DMS 273 treated with DMSO at 0.1 percent for 48 hours (cell line): ENCODE data around the gene RAB40B.
"Not testable (repeated sequence)": the region's sequence is repeated elsewhere in the genome, so short reads cannot be mapped to it uniquely, and the experiment has no call there.

Experiments used
- DNase-seq: peaks from one replicate; lab custom pipeline; 2025; lab: John Stamatoyannopoulos, UW

RAB40B gene

DNA sequence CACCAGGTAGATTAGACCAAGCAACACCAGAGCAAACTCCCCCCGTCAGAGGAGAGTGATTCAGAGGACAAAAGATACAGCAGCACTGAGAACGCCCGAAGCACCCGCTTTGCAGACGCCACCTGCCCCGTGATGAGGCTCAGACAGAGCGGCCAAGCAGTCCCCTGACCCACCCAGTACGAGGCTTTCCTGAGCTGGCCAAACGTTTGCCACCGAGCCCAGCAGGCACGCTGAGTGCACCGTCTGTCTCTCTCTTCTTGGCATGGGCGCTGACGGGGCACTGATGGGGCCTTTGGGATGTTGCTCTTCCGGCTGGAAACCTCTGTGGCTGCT lies 30.9 kb downstream of the RAB40B start:
- no peak for DNase-seq

DNA sequence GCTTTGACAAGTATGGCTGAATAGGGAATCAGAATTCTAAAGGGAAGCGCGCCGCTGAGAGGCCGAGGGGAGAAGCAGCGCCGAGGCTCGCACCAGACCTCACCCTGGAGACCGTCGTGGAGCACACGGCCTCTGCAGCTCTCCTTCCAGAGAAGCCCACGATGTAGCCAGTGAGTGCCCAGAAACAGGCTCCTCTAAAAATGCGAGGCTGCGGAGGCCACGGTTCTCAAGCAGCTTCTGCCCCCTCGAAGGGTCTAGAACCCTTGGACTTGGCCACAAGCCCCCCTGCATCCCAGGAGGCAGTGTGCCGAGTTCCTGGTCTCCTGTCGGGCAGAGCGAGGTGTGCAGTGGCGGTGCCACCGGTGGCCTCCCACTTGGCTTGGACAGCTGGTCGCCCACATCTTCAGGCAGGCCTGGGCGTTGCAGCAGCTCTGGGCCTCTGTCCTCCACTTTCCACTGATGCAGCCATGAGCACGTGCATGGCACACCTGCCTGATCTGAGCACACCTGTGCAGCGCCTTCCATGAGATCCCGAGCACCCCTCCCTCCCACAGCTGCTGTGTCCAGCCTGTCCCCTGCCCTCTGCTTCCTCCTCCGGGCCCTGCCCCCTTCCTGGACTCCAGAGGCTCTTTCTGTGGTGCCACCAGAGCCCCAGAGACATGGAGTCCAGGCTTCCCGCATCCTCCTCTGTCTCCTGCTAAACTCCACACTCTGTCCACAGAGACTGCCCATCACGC lies 31.4 kb downstream of the RAB40B start:
- no peak for DNase-seq

DNA sequence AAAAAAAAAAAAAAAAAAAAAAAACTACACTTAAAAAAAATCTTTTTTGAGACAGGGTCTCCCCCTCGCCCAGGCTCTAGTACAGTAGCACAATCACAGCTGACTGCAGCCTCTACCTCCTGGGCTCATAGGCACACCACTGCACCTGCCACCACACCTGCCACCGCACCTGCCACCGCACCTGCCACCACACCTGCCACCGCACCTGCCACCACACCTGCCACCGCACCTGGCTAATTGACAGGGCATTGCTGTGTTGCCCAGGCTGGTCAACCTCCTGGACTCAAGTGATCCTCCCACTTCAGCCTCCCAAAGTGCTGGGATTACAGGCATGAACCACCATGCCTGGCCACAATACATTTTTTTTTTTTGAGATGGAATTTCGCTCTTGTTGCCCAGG lies 32.6 kb downstream of the RAB40B start:
- no peak for DNase-seq

DNA sequence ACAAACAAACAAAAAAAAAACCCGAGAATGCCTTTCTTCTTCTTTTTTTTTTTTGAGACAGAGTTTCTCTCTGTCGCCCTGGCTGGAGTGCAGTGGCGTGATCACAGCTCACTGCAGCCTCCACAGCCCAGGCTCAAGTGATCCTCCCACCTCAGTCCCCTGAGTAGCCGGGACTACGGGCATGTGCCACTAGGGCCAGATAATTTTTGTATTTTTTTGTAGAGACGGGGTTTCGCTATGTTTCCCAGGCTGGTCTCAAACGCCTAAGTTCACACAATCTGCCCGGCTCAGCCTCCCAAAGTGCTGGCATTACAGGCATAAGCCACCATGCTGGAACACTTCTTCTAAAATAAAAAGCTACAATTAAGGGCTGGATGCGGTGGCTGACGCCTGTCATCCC lies 33.3 kb downstream of the RAB40B start:
- no peak for DNase-seq

DNA sequence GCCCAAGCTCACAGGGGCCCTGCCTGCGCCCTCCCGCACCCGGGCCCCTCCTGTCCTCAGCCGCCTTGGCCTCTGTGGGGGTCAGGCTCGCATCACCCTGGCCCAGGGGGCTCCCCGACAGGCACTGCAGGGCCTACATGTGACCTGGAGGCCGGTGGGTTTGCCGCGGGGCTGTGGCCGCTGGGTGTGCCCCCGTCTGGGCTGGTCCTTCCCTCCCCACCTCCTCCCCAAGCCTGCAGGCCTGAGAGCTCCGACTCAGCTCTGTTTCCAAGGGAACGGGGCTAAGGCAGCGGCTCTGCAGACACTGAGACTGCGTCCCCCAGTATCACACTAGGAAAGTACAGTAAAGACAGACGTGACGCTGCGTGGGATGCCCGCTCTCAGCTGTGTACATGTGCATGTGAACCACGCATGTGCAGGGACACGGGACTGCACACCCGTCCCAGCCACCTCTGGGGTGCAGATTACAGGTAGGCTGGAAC lies 33.8 kb downstream of the RAB40B start:
- no peak for DNase-seq

DNA sequence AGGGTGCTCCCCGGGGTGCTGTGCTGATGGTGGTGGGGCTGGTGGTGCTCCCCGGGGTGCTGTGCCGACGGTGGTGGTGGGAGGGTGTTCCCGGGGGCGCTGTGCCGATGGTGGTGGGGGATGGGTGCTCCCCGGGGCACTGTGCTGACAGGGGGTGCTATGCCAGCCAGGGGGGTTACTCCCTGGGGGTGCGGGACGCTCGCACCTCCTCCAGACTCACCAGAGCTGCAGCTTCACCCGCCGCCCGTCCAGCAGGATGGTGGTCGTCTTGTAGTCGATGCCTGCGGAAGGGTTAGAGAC lies 34.3 kb downstream of the RAB40B start:
- no peak for DNase-seq

DNA sequence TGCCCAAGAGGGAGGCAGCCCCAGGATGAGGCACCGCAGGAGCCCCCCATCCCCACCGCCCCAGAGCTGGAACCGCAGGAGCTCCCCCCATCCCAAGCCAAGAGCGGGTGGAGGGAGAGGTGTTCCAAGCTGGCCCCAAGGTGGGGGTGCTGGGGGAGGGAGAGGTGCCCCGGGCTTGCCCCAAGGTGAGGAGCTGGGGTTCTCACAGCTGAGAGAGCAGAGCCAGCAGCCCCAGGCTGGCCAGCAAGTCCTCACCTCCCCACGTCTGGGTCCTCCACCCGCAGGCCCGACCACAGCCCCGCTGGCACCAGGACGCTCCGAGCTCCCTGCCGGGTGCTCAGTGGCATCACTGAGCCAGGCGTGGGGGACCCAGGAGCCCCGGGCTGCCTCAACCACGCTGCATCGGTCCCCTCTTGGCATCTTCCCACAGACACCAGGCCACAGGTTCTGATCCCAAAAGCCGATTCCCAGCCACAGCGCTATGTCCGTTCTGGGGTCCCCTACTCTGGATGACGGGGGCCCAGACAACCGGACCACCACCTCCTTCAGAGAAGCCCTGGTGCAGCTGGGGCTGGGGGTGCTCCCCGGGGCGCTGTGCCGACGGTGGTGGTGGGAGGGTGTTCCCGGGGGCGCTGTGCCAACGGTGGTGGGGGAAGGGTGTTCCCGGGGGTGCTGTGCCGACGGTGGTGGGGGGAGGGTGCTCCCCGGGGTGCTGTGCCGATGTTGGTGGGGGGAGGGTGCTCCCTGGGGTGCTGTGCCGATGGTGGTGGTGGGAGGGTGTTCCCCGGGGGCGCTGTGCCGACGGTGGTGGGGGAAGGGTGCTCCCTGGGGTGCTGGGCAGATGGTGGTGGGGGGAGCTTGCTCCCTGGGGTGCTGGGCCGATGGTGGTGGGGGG lies 34.9 kb downstream of the RAB40B start:
- no peak for DNase-seq

DNA sequence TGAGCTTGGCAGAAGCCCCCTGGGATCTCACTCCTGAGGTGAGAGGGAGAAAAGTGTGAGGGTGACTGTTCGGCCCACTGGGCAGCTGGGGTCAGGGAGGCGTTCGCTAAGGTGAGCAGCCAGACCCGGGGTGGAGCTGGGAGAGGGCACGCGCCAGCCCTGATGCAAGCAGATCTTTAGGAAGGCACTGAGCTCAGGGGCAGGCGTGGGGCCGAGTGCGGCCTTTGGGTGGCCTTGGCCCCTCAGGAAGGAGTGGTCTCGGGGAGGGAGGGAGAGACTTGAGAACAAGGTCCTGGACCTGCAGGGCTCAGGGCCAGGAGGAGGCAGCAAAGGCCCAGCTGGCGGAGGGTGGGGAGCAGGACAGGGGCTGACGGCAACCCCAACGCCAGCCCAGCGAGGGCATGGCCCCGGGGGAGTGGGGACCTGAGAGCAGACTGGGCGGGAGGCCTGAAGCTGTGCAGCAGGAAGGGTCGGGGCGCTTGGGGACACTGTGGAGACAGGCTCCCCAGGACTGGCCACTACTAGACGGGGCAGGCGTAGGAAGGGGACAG lies 35.7 kb downstream of the RAB40B start:
- no peak for DNase-seq

DNA sequence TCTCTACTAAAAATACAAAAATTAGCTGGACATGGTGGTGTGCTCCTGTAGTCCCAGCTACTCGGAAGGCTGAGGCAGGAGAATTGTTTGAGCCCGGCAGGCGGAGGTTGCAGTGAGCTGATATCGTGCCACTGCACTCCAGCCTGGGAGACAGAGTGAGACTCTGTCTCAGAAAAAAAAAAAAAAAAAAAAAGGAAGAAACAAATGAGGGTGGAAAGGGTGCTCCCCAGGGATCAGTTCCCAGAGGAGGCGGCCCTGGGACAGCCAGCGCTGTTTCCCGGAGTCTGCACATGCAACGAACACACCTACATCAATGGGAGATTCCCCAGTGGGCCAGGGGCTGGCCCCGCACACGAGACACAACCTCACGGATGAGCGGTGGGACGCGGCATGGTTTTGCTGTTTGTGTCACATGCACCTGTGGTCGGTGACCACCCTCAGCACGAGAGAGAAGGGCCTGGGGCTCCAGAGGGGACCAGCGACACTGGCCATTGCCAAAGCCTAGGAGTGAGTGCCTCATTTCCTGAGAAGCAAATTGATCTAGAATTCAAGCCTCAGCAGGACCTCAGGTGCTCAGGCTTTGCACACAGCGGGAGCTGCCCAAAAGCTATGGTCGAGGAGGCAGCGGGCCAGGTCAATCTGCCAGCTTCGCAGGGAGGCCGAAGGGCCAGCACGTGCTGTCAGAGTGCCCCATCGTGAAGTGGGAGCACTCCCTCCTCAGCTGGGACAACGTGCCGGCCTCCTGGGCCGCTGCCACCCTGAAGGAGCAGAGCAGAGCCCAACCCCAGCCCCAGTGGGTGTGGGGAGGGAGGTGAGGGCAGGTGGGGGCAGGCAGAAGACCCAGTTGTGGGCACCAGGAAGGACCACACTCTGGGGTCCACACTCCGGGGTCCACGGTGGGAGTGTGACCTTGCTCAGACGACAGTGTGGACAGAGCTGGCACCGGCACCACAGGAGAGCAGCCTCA lies 36.5 kb downstream of the RAB40B start:
- DNase-seq: no peak

DNA sequence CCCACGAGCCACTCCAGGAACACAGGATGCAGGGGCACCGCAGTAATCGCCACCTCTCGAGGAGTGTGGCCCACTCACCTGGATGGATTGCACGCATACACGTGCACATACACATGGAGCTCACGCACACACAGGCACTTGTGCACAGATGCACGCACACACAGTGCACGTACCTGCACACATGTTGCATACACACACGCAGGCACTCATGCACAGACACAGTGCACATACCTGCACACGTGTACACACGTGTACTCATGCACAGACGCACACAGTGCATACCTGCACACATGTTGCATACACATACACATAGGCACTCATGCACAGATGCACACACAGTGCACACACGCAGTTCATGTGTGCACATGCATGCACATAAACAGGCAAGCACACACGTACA lies 38.6 kb downstream of the RAB40B start:
- DNase-seq: no peak

DNA sequence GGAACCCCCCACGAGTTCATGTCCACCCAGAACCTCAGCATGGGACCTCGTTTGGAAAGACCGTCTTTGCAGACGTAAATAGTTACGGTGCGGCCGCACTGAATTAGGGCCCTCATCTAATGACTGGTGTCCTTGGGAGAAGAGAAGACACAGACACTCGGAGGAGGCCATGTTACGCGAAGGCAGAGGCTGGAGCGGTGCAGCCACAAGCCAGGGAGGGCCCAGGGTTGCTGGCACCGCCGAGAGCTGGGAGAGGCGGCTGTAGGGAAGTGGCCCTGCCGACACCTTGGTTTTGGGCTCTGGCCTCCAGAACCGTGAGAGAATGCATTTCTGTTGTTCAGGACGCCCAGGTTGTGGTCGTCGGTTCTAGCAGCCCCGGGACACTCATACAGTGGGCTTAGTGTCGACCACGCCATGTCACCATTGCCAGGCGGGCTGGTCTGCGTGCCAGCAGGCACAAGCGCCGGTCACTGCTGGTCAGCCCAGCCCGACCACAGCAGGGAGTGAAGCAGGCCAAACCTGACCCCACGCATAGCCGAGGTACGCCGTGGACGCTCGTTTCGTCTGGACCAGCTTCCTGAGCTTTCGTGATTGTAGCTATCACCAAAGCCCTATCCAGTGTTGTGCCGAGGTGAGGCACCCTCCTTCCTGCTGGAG lies 39.6 kb downstream of the RAB40B start:
- no peak for DNase-seq

DNA sequence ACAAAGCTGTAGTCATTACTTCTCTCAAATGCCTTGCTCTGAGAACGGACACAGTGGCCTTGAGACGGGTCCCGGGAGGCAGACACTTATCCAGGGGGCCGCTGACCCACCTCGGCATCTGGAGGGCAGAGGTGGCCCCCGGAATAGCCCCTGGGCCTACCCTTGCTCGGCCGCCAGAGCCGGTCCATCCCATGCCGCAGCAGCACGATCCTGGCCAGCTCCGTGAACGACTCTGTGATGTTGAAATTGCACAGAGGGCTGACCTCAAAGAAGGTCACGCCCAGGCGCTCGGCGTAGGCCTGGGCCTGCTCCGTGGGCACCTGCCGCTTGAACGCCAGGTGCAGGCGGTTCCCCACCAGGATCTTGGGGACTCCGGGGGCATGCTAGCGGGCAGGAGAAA lies 40.2 kb downstream of the RAB40B start:
- no peak for DNase-seq

DNA sequence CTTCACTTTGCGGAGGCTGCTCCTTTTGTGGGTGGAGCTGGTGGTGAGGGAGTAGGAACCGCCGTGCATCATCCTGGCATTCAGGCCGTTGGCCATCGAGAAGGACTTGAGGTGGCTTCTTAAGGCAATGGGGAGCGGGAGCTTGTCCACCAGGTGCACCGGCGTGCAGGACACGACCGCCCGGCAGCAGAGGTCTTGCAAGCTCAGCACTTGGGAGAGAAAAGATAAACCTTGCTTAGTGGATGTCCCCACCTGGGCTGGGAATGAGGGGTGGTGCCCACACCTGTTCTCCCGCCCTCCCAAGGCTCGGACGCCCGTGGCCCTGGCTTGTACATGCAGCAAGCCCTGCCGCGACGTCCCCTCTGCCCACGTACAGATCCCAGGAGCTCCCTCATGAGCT lies 40.6 kb downstream of the RAB40B start:
- no peak for DNase-seq

DNA sequence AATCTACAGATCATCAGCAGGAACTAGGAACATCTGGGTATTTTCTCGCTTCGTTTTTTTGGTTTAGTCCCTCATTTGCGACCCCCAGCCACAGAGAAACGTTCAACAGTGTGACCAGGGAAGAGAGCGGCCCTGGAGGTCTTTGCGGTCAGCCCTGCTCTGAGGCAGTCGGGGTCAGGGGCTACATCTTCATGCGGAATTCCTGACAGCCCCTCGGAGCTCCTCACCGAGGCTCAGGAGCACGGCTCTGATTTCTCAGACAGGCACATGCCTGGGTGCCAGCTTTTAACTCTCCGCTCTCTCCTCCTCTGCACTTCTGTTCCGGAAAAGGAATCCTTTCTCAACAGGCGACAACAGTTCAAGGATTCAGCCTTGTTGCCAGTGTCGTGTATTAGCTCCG lies 42.2 kb downstream of the RAB40B start:
- DNase-seq: no peak

DNA sequence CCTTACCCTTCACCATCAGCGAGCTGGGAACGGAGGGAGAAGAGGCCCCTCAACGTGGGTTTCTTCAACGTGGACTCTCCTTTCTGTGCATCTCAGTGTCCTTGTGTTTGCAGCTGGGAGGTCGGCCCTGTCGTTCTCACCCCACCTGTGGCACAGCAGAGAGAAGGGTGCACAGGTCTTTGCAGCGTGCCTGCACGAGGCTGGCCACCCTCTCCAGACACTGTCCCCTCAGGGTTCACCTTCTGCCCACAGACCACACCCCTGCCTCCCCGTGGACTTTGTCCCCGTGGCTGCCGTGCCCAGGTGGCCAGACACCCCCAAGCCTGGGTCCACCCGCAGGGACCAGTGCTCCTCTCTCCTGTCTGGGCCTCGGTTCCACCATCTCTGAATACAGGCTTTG lies 43.0 kb downstream of the RAB40B start:
- no peak for DNase-seq

DNA sequence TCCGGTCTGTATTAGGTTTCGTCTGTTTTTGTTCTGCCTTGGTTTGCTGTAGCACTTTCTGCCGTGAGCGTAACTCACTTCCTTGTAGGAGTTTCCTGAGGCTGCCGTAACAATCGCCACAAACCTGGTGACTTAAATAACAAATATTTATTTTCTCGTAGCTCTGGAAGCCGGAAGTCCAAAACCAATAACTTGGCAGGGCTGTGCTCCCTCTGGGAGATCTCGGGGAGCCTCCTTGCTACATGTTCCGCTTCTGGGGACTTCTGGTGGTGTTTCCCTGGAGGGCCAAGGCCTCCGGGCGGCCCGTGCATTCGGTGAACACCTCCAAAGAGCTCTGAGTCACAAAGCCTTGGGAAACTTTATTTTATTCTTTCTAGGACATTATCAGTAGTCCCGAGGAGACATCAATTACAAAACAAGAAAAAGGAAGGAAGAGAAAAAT lies 43.4 kb downstream of the RAB40B start:
- DNase-seq: no peak

DNA sequence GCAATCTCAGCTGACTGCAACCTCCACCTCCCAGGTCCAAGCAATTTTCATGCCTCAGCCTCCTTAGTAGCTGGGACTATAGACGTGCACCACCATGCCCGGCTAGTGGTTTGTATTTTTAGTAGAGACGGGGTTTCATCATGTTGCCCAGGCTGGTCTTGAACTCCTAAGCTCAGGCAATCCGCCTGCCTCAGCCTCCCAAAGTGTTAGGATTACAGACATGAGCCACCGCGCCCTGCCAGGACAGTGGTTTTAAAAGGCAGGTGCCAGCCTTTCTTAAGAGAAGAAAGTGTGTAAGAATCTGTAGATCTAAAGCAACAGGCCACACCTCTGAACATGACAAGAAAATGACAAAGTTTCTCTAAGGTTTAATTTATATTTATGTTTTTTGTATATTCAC lies 43.9 kb downstream of the RAB40B start:
- not testable (repeated sequence) for DNase-seq

DNA sequence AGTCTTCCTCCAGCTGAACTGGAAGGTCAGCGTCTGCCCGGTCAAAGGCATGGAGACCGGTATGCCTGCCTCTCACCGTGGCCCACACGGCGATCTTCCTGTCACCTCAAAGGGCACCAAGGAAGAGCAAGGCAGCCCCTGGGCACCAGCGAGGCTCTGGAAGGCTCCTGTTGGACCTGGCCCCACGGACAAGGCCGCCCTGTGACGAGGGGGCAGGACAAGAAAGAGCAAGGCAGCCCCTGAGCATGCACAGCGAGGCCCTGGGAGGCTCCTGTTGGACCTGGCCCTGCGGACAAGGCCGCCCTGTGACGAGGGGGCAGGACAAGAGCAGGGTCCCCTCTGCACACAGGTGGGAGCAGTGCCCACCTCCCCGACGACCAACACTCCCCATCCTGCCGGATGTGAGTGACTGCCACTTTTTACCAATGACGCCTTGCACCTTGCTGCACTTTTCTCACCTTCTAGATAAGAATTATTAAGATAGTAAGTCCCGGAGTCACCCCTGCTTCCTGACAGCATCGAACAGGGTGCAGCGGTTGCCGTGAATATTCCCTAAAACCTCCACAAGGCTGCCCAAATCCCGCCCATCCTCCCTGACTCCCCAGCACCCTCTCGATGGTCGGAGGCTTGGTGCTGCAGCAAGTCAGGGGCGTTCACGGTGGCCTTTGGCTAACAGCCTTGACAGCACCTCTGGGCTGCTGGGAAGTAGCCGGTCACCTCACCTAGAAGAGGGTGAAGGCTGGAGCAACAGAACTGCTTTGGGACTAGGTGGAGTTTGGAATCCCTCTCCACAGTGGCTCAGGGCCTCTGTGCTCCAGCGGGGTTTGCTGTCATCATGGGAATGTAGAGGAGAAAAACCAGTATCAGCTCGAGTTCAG lies 44.6 kb downstream of the RAB40B start:
- no peak for DNase-seq

DNA sequence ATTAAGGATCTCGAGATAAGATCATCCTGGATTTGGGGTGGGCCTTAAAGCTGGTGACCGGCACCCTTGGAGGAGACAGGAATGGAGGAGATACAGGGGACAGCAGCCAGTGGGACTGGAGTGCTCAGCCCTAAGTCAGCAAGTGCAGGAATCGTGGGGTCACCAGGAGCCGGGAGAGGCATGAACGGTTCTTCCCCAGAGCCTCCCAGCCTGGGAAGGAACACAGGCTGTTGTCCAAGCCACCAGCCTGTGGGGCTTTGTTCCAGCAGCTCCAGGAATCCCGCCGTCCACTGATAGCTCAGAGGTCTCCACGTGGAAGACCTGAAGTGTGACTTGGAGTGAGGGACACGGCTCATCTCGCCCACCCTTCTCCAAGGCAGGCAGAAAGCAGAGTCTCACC lies 47.8 kb downstream of the RAB40B start:
- no peak for DNase-seq

DNA sequence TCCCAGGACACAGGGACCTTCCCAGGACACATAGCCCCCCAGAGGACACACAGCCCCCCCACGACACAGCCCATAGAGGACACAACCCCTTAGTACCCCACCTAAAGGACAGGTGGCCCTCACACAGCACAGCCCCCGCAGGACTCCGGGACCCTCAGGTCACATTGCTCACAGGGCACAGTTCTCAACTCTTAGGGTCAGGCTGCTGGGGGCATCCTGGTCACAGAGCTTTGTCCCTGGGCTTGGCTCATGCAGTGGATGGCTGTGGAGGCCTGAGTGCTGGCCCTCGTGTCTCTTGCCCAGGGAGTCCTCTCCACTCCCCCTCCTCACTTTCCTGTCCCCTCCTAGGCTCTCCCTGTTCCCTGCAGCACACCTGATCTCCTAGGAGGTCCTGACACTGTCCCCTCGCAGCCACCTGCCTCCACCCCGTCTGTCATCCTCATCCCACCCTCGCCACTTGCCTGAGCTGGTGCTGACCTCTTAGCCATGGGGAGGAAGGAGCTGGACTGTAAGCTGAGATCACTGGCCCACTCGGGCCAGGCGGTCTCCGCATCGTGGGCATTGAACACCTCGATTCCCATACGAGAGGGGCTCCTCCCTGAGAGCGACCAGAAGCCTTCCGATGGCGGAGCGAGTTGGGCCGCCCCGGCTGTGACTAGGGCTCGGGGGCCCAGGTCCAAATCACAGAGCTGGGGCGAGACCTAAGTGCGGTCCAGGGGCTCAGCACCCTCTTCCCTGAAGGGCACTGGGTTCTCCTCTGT lies 48.8 kb downstream of the RAB40B start:
- no peak for DNase-seq
